Hepatocyte (in vitro differentiated cells): Measurements from ENCODE around the gene TMED9. TPM values are rescaled to one million over a fixed set of nuclear protein-coding genes. Genes with fewer than 3 reads are reported as not detected.

ENCODE experiments used
- DNase-seq: peaks from one replicate; pipeline ENCODE4 v3.0.0-alpha.2; 2016; ENCODE audit warnings: low spot score
- H2AFZ ChIP-seq: fragments of 200-600 bp; sonication (generic); 2 replicates; pipeline ENCODE4 v1.6.0; 2016; ENCODE audit warnings: antibody characterized with exemption, mild to moderate bottlenecking
- H3K27ac ChIP-seq: fragments of 200-600 bp; sonication (generic); 2 replicates; pipeline ENCODE4 v1.5.1; 2016; ENCODE audit warnings: mild to moderate bottlenecking
- H3K27me3 ChIP-seq: fragments of 200-600 bp; sonication (generic); 2 replicates; pipeline ENCODE4 v1.6.1; 2016
- H3K36me3 ChIP-seq: fragments of 200-600 bp; sonication (generic); replicated peaks from 2 replicates; pipeline ENCODE4 v1.5.1; 2016; ENCODE audit warnings: low read depth; ENCODE audit not compliant: insufficient read depth
- H3K4me1 ChIP-seq: fragments of 200-600 bp; sonication (generic); 2 replicates; pipeline ENCODE4 v1.5.1; 2016; ENCODE audit warnings: mild to moderate bottlenecking, moderate library complexity; ENCODE audit not compliant: insufficient read depth
- H3K4me2 ChIP-seq: fragments of 200-600 bp; sonication (generic); 2 replicates; pipeline ENCODE4 v1.6.0; 2016
- H3K4me3 ChIP-seq: fragments of 200-600 bp; sonication (generic); 2 replicates; pipeline ENCODE4 v1.5.1; 2016; ENCODE audit warnings: mild to moderate bottlenecking
- H3K79me2 ChIP-seq: fragments of 200-600 bp; sonication (generic); 2 replicates; pipeline ENCODE4 v1.6.0; 2017; ENCODE audit warnings: mild to moderate bottlenecking
- H3K9me2 ChIP-seq: fragments of 200-600 bp; sonication (generic); replicated peaks from 2 replicates; pipeline ENCODE4 v1.6.0; 2017; ENCODE audit warnings: mild to moderate bottlenecking; ENCODE audit not compliant: insufficient read depth
- H3K9me3 ChIP-seq: fragments of 200-600 bp; sonication (generic); 2 replicates; pipeline ENCODE4 v1.5.1; 2016; ENCODE audit warnings: low read depth, mild to moderate bottlenecking
- H4K20me1 ChIP-seq: fragments of 200-600 bp; sonication (generic); 2 replicates; pipeline ENCODE4 v1.6.0; 2016; ENCODE audit warnings: mild to moderate bottlenecking; ENCODE audit not compliant: insufficient read depth, poor library complexity, severe bottlenecking
- CTCF ChIP-seq: fragments of 200-600 bp; sonication (generic); IDR thresholded peaks from 2 replicates; pipeline ENCODE4 v1.5.1; 2016; ENCODE audit warnings: antibody characterized with exemption, mild to moderate bottlenecking; ENCODE audit not compliant: poor library complexity
- EZH2 ChIP-seq: fragments of 200-600 bp; sonication (generic); IDR thresholded peaks from 2 replicates; pipeline ENCODE4 v1.6.1; 2016; ENCODE audit warnings: antibody characterized with exemption, mild to moderate bottlenecking, borderline replicate concordance
- EZH2phosphoT487 ChIP-seq: fragments of 200-600 bp; sonication (generic); IDR thresholded peaks from one replicate; pipeline ENCODE4 v1.6.1; 2018; ENCODE audit warnings: antibody characterized with exemption, mild to moderate bottlenecking, low read depth, moderate library complexity; ENCODE audit not compliant: unreplicated experiment, severe bottlenecking
- WGBS: methylation state at CpG from one replicate; pipeline ENCODE4 v1.1.6; 2016; ENCODE audit warnings: low lambda C conversion rate; ENCODE audit errors: missing lambda C conversion rate; 5-methylcytosine and 5-hydroxymethylcytosine counted together
- polyA plus RNA-seq: library from polyadenylated mRNA; unstranded; fragments of >200 nt; fragmentation: Nextera tagmentation; extraction: Ambion mirVana; gene quantifications from 2 replicates; pipeline ENCODE4 v1.2.1, GENCODE V29; 2016
- total RNA-seq: library from RNA; depleted of rRNA; stranded (reverse); fragments of >200 nt; gene quantifications from 2 replicates; pipeline ENCODE4 v1.2.3, GENCODE V29; 2014

The TMED9 gene
- total and polyA plus RNA-seq, 2 experiments from 2014 or later = 187 to 512 TPM

GRCh38 chr5:177600508-177601018 lies 8.6 kb downstream of the TMED9 start:
- Histone ChIP-seq H3K27me3 (no peaks in the 10 kb centered on the region), H3K27ac (peak overlapping the region; percentile 98), H3K4me1 (peaks cover 9% of the 10 kb centered on the region), H4K20me1 (no peaks in the 10 kb centered on the region), H3K4me2 (peak overlapping the region; percentile 100), H3K9me3 (no peaks in the 10 kb centered on the region), H3K79me2 (peaks cover 21% of the 10 kb centered on the region), H3K9me2 (no peaks in the 10 kb centered on the region), H2AFZ (peak overlapping the region; percentile 93), H3K4me3 (peak overlapping the region; percentile 96), H3K36me3 (no peaks in the 10 kb centered on the region)
- TF ChIP-seq EZH2 (no peak), EZH2phosphoT487 (no peak), CTCF (no peak)
- no peak for DNase-seq
- WGBS = 13% methylated on average over 16 of the region's 16 CpGs

DNA sequence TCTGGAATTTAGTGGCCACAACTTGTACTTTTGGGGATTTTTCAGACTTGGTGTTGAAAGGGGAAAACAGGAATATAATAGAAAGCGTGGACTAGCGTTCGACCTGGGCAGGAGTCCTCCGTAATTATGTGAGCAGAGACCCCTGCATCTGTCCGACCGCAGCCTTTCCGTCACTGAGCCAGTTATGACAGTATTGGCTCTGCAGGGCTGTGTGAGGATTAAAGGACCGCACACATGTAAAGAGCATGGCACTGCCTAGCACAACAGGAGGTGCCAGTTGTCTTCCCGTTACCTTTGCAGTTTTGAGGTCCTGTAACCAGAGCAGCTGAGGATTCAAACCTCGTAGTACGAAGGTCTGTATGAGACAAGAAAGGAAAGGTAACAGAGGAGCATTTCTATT lies 9.1 kb downstream of the TMED9 start:
- WGBS = 90% methylated on average over 11 of the region's 11 CpGs
- H3K4me3 ChIP-seq = peak overlapping the region; percentile 96
- peaks cover 21% of the 10 kb centered on the region for H3K79me2 ChIP-seq
- no peaks in the 10 kb centered on the region for H3K36me3 ChIP-seq
- H3K27me3 ChIP-seq = no peaks in the 10 kb centered on the region
- peak overlapping the region; percentile 100 for H3K4me2 ChIP-seq
- H2AFZ ChIP-seq = no peak overlapping the region
- no peak for TF ChIP-seq EZH2
- no peak for TF ChIP-seq CTCF
- TF ChIP-seq EZH2phosphoT487 = no peak
- no peaks in the 10 kb centered on the region for H3K9me3 ChIP-seq
- peak overlapping the region; percentile 98 for H3K27ac ChIP-seq
- no peak for DNase-seq
- peaks cover 9% of the 10 kb centered on the region for H3K4me1 ChIP-seq
- no peaks in the 10 kb centered on the region for H4K20me1 ChIP-seq
- no peaks in the 10 kb centered on the region for H3K9me2 ChIP-seq

DNA sequence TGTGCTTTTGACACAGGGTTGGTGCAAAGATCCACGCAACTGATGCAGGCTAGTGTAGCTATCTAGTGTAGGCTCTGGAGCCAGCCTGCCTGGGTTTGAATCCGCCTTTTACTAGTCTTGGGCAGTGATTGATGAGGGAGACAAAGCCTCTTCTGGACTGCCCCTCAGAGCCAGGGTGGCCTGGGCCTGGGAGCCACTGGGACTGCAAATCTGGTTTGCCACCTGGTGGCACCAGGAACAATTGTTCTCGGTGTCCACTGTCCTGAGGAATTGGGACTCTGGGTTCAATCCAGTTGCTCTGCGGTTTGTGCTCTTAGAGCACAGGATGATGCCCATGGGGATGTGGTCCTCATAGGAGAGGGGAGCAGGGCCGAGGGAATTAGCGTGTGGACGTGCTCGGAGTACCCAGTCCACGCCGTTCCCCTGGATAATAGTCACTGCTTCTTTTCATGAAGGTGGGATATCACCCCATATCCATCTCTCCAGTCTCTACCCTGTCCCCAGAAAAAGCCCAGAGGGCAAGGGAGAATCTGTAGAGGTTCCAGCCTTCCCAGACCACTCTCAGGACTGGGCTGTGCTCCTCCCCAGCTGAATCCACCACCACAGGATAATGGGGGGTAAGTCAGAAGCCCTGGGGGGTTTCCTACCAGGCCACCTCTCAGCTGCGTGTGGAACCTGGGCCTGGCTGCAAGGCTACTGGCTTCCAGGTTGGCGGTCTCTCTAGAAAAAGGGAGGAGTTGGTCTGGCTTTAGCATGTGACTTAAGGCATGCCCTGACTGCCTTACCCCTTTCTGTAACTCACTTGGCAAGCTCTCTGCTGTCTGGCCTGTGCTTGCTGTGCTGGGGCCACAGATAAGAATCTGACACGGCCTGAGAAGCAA lies 9.8 kb downstream of the TMED9 start:
- peaks cover 21% of the 10 kb centered on the region for H3K79me2 ChIP-seq
- H3K4me3 ChIP-seq = no peak overlapping the region
- peak overlapping the region; percentile 100 for H3K4me2 ChIP-seq
- H3K9me3 ChIP-seq = no peaks in the 10 kb centered on the region
- no peak overlapping the region for H2AFZ ChIP-seq
- H3K4me1 ChIP-seq = peaks cover 9% of the 10 kb centered on the region
- TF ChIP-seq CTCF (no peak), EZH2 (no peak), EZH2phosphoT487 (no peak)
- no peak for DNase-seq
- no peaks in the 10 kb centered on the region for H3K36me3 ChIP-seq
- no peaks in the 10 kb centered on the region for H3K27me3 ChIP-seq
- no peak overlapping the region for H3K27ac ChIP-seq
- WGBS = 92% methylated on average over 11 of the region's 13 CpGs
- H3K9me2 ChIP-seq = no peaks in the 10 kb centered on the region
- H4K20me1 ChIP-seq = no peaks in the 10 kb centered on the region
